PFSK-1 (cell line): ENCODE measurements around the gene GDPD3.

Source experiments
- FOXP2 ChIP-seq: optimal IDR thresholded peaks from 2 replicates; pipeline ENCODE3; 2011; ENCODE audit warnings: borderline replicate concordance, control low read depth, inconsistent platforms; ENCODE audit not compliant: insufficient read depth; ENCODE audit errors: extremely low read length, extremely low read depth
- POLR2AphosphoS5 ChIP-seq: IDR thresholded peaks from 2 replicates; pipeline ENCODE4 v1.6.1; 2012; ENCODE audit warnings: low read depth, mild to moderate bottlenecking, control low read depth, low read length, moderate library complexity
- SIN3A ChIP-seq: IDR thresholded peaks from 2 replicates; pipeline ENCODE4 v1.6.1; 2012; ENCODE audit warnings: mild to moderate bottlenecking, low read length, moderate library complexity, borderline replicate concordance; ENCODE audit not compliant: insufficient read depth
- TAF1 ChIP-seq: IDR thresholded peaks from 2 replicates; pipeline ENCODE4 v1.6.1; 2012; ENCODE audit warnings: low read length, control low read depth, borderline replicate concordance; ENCODE audit not compliant: insufficient read depth
- TF ChIP-seq, protein P1 (sequence below), 2 experiments: IDR thresholded peaks; 2 replicates each; pipeline versions ENCODE4 v1.6.1 to v1.8.0; 2011 to 2012; ENCODE audit warnings: low read depth in 2 of 2, low read length in 2 of 2, control low read depth in 1 of 2, inconsistent platforms in 1 of 2, mild to moderate bottlenecking in 1 of 2, moderate library complexity in 1 of 2; ENCODE audit not compliant: insufficient read depth in 1 of 2

The GDPD3 gene

DNA sequence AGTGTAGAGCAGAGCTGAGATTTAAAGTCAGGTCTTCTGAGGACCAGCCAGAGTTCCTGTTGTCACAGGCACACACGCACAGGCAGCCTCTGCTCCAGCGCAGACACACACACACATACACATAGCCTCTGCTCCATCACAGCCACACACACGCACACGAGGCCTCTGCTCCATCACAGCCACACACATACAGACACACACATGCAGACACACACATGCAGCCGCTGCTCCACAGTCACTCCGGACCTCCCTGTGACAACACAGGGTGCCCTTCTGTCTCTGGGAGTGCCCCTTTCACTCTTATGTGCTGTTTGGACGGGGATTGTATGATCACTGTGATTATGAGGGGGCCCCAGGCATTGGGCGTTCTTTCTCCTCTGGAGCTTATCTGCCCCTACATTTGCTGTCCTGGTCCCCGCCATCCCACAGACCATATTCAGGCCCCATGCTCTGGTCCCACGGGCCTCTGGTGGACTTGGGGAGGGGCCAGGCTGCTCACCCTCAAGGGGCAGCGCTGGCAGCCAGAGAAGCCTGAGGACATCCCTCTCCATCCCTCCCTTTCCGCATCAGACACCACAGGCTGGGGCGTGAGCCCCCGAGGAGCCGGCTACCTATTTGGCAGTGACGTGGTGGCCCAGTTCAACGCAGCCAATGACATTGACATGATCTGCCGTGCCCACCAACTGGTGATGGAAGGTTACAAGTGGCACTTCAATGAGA, 29.1 kb downstream of the GDPD3 start:
- TF ChIP-seq TAF1 (no peak), FOXP2 (no peak), POLR2AphosphoS5 (no peak; the same call in 1 of the 2 replicates), SIN3A (no peak)
- TF ChIP-seq, protein P1, sequence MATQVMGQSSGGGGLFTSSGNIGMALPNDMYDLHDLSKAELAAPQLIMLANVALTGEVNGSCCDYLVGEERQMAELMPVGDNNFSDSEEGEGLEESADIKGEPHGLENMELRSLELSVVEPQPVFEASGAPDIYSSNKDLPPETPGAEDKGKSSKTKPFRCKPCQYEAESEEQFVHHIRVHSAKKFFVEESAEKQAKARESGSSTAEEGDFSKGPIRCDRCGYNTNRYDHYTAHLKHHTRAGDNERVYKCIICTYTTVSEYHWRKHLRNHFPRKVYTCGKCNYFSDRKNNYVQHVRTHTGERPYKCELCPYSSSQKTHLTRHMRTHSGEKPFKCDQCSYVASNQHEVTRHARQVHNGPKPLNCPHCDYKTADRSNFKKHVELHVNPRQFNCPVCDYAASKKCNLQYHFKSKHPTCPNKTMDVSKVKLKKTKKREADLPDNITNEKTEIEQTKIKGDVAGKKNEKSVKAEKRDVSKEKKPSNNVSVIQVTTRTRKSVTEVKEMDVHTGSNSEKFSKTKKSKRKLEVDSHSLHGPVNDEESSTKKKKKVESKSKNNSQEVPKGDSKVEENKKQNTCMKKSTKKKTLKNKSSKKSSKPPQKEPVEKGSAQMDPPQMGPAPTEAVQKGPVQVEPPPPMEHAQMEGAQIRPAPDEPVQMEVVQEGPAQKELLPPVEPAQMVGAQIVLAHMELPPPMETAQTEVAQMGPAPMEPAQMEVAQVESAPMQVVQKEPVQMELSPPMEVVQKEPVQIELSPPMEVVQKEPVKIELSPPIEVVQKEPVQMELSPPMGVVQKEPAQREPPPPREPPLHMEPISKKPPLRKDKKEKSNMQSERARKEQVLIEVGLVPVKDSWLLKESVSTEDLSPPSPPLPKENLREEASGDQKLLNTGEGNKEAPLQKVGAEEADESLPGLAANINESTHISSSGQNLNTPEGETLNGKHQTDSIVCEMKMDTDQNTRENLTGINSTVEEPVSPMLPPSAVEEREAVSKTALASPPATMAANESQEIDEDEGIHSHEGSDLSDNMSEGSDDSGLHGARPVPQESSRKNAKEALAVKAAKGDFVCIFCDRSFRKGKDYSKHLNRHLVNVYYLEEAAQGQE (IDR thresholded peaks at IDR 0.05; ENCODE audit: insufficient read depth in 1 of 2, low read depth in 2 of 2, low read length in 2 of 2) = no peak

DNA sequence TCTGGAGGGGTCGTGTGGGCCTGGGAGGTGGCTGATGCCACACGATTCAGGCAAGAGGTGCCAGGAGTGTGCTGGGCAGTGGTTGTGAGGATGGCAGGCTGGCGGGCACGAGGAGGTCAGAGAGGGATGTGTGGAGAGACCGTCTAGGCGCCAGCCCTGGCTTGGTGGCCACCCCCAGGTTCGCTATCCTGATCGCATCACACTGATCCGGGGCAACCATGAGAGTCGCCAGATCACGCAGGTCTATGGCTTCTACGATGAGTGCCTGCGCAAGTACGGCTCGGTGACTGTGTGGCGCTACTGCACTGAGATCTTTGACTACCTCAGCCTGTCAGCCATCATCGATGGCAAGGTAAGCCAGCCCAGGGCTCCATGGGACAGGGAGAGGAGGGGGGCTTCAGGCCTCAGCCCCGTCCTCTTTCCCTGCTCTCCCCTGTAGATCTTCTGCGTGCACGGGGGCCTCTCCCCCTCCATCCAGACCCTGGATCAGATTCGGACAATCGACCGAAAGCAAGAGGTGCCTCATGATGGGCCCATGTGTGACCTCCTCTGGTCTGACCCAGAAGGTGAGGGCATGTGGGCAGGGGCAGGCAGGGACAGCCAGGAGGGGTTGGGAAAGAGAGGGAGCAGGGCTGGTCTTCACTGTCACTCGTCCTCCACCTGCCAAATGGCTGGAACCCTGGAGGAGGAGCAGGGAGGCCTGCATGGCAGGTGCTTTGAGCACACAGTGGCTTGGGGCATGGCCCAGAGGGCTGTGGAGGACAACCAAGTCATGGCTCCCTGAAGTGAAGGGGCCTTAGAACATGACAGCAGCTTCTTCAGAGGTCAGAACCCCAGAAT, 29.9 kb downstream of the GDPD3 start:
- TF ChIP-seq, protein P1 (IDR thresholded peaks at IDR 0.05; ENCODE audit: insufficient read depth in 1 of 2, low read depth in 2 of 2, low read length in 2 of 2) = no peak
- TF ChIP-seq FOXP2 = no peak
- no peak for TF ChIP-seq SIN3A
- no peak for TF ChIP-seq TAF1
- TF ChIP-seq POLR2AphosphoS5 = no peak; the same call in 1 of the 2 replicates

DNA sequence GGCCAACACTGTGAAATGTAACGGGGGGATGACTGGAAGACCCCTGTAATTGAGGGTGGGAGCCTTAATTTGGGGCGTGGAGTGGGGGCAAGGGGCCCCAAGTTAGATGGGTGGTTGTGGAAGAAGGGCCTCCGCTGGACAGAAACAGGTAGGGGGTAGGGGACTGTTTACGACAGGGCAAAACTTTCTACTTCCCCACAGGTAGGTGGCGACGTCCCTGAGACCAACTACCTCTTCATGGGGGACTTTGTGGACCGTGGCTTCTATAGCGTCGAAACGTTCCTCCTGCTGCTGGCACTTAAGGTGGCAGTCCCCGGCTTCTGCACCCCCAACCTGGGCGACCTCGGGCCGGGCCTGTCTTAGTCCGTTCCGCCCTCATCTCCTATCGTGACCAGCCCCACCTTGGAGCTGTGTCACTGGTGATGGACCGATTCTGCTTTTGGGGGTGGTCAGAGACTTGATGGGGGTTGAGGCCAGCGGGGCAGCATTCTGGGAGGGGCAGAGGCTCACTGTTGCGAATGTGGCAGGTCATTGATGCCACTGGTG, 30.7 kb downstream of the GDPD3 start:
- TF ChIP-seq TAF1 = no peak
- no peak for TF ChIP-seq SIN3A
- no peak for TF ChIP-seq POLR2AphosphoS5
- no peak for TF ChIP-seq FOXP2
- TF ChIP-seq, protein P1 (IDR thresholded peaks at IDR 0.05; ENCODE audit: insufficient read depth in 1 of 2, low read depth in 2 of 2, low read length in 2 of 2) = no peak

DNA sequence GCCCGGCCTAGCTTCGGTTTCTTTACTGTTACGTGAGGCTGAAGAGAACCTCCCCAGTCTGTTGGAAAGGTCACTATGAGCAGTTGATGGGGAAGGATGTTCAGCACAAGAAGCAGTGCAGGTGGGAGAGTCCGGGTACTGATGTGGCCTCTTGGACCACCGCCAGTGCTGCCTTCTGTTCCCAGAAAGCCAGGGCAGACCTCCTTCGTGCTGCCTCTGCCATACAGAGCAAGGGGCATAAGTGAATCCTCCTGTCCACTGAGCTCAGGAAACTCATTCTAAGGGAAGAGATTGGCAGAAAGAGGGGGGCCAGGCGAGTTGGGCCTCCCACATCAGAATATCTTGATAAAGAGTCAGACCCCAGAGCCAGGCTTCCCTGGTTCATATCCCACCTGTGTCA, 33.9 kb downstream of the GDPD3 start:
- TF ChIP-seq FOXP2 = no peak
- TF ChIP-seq POLR2AphosphoS5 = no peak
- TF ChIP-seq, protein P1 (IDR thresholded peaks at IDR 0.05; ENCODE audit: insufficient read depth in 1 of 2, low read depth in 2 of 2, low read length in 2 of 2) = no peak
- TF ChIP-seq TAF1 = no peak
- no peak for TF ChIP-seq SIN3A
